ENCODE results near the gene LYPD5.
A peak's percentile ranks its signal among the peaks of the same experiment; 100 is the strongest.
"Not testable (repeated sequence)": the region's sequence is repeated elsewhere in the genome, so short reads cannot be mapped to it uniquely, and the experiment has no call there.

The LYPD5 gene

GRCh38 chr19:43774940-43775258 is 27.3 kb downstream of the LYPD5 start:
- peaks cover 24% of the 10 kb centered on the region for H3K4me1 ChIP-seq (ENCODE audit: control insufficient read depth, insufficient read depth, low read length)

GRCh38 chr19:43774103-43774939 is 27.9 kb downstream of the LYPD5 start:
- H3K36me3 ChIP-seq (ENCODE audit: insufficient read depth, low read length): no peaks in the 10 kb centered on the region
- H3K4me1 ChIP-seq (ENCODE audit: control insufficient read depth, insufficient read depth, low read length): peaks cover 21% of the 10 kb centered on the region
- H3K9ac ChIP-seq (ENCODE audit: low read depth, low read length): no peak overlapping the region
- peak overlapping the region; percentile 39 for H3K4me3 ChIP-seq (ENCODE audit: low read length)
- H3K9me3 ChIP-seq (replicated peaks; ENCODE audit: low read length): no peaks in the 10 kb centered on the region
- H3K27me3 ChIP-seq (ENCODE audit: control insufficient read depth, insufficient read depth, low read length): peaks cover 3% of the 10 kb centered on the region
- peak overlapping the region; percentile 70 for H3K4me2 ChIP-seq (ENCODE audit: low read length)

More at GRCh38 chr19:43774940-43775258, 27.3 kb downstream of the LYPD5 start:
- not testable (repeated sequence) for H3K9me3 ChIP-seq (replicated peaks; ENCODE audit: low read length); H3K27me3 ChIP-seq (ENCODE audit: control insufficient read depth, insufficient read depth, low read length); H3K9ac ChIP-seq (ENCODE audit: low read depth, low read length); H3K36me3 ChIP-seq (ENCODE audit: insufficient read depth, low read length)
- Histone ChIP-seq H3K4me2 (ENCODE audit: low read length) (peak overlapping the region; percentile 70), H3K4me3 (ENCODE audit: low read length) (peak overlapping the region; percentile 39)

GRCh38 chr19:43773725-43774102 is 28.5 kb downstream of the LYPD5 start:
- Histone ChIP-seq H3K9ac (ENCODE audit: low read depth, low read length) (no peak overlapping the region), H3K36me3 (ENCODE audit: insufficient read depth, low read length) (no peaks in the 10 kb centered on the region), H3K27me3 (ENCODE audit: control insufficient read depth, insufficient read depth, low read length) (peaks cover 3% of the 10 kb centered on the region), H3K4me2 (ENCODE audit: low read length) (no peak overlapping the region), H3K9me3 (replicated peaks; ENCODE audit: low read length) (no peaks in the 10 kb centered on the region), H3K4me1 (ENCODE audit: control insufficient read depth, insufficient read depth, low read length) (peaks cover 21% of the 10 kb centered on the region), H3K4me3 (ENCODE audit: low read length) (no peak overlapping the region)

- no peaks in the 10 kb centered on the region for H3K9me3 ChIP-seq (replicated peaks; ENCODE audit: low read length)
- H3K4me2 ChIP-seq (ENCODE audit: low read length): no peak overlapping the region
- H3K36me3 ChIP-seq (ENCODE audit: insufficient read depth, low read length): no peaks in the 10 kb centered on the region
- no peak overlapping the region for H3K4me3 ChIP-seq (ENCODE audit: low read length)
- no peak overlapping the region for H3K9ac ChIP-seq (ENCODE audit: low read depth, low read length)
- peaks cover 27% of the 10 kb centered on the region for H3K4me1 ChIP-seq (ENCODE audit: control insufficient read depth, insufficient read depth, low read length)
- no peaks in the 10 kb centered on the region for H3K27me3 ChIP-seq (ENCODE audit: control insufficient read depth, insufficient read depth, low read length)
These were observed 33.0 kb downstream of the LYPD5 start for GRCh38 chr19:43769256-43769655.

GRCh38 chr19:43768273-43769050 is 33.8 kb downstream of the LYPD5 start:
- Histone ChIP-seq H3K4me1 (ENCODE audit: control insufficient read depth, insufficient read depth, low read length) (peaks cover 31% of the 10 kb centered on the region), H3K36me3 (ENCODE audit: insufficient read depth, low read length) (no peaks in the 10 kb centered on the region)

GRCh38 chr19:43767818-43768217 is 34.4 kb downstream of the LYPD5 start:
- Histone ChIP-seq H3K4me1 (ENCODE audit: control insufficient read depth, insufficient read depth, low read length) (peaks cover 38% of the 10 kb centered on the region), H3K36me3 (ENCODE audit: insufficient read depth, low read length) (no peaks in the 10 kb centered on the region), H3K9ac (ENCODE audit: low read depth, low read length) (no peak overlapping the region), H3K4me3 (ENCODE audit: low read length) (no peak overlapping the region), H3K9me3 (replicated peaks; ENCODE audit: low read length) (no peaks in the 10 kb centered on the region), H3K27me3 (ENCODE audit: control insufficient read depth, insufficient read depth, low read length) (no peaks in the 10 kb centered on the region), H3K4me2 (ENCODE audit: low read length) (no peak overlapping the region)

More at GRCh38 chr19:43768273-43769050, 33.8 kb downstream of the LYPD5 start:
- Histone ChIP-seq H3K9me3 (replicated peaks; ENCODE audit: low read length) (no peaks in the 10 kb centered on the region), H3K4me2 (ENCODE audit: low read length) (no peak overlapping the region), H3K27me3 (ENCODE audit: control insufficient read depth, insufficient read depth, low read length) (no peaks in the 10 kb centered on the region), H3K4me3 (ENCODE audit: low read length) (no peak overlapping the region), H3K9ac (ENCODE audit: low read depth, low read length) (no peak overlapping the region)

- Histone ChIP-seq H3K4me2 (ENCODE audit: low read length) (no peak overlapping the region), H3K9me3 (replicated peaks; ENCODE audit: low read length) (no peaks in the 10 kb centered on the region), H3K36me3 (ENCODE audit: insufficient read depth, low read length) (no peaks in the 10 kb centered on the region), H3K4me1 (ENCODE audit: control insufficient read depth, insufficient read depth, low read length) (peaks cover 43% of the 10 kb centered on the region), H3K27me3 (ENCODE audit: control insufficient read depth, insufficient read depth, low read length) (no peaks in the 10 kb centered on the region), H3K4me3 (ENCODE audit: low read length) (no peak overlapping the region), H3K9ac (ENCODE audit: low read depth, low read length) (no peak overlapping the region)
These were observed 34.9 kb downstream of the LYPD5 start for GRCh38 chr19:43767316-43767715.

- no peak overlapping the region for H3K9ac ChIP-seq (ENCODE audit: low read depth, low read length)
- H3K4me1 ChIP-seq (ENCODE audit: control insufficient read depth, insufficient read depth, low read length): peaks cover 46% of the 10 kb centered on the region
- no peaks in the 10 kb centered on the region for H3K36me3 ChIP-seq (ENCODE audit: insufficient read depth, low read length)
- H3K9me3 ChIP-seq (replicated peaks; ENCODE audit: low read length): no peaks in the 10 kb centered on the region
- no peaks in the 10 kb centered on the region for H3K27me3 ChIP-seq (ENCODE audit: control insufficient read depth, insufficient read depth, low read length)
- no peak overlapping the region for H3K4me2 ChIP-seq (ENCODE audit: low read length)
- H3K4me3 ChIP-seq (ENCODE audit: low read length): no peak overlapping the region
These were observed 35.5 kb downstream of the LYPD5 start for GRCh38 chr19:43766755-43767043.

GRCh38 chr19:43765109-43765876 is 37.0 kb downstream of the LYPD5 start:
- no peaks in the 10 kb centered on the region for H3K27me3 ChIP-seq (ENCODE audit: control insufficient read depth, insufficient read depth, low read length)
- H3K4me1 ChIP-seq (ENCODE audit: control insufficient read depth, insufficient read depth, low read length): peaks cover 53% of the 10 kb centered on the region
- H3K9ac ChIP-seq (ENCODE audit: low read depth, low read length): peak overlapping the region; percentile 60
- no peaks in the 10 kb centered on the region for H3K9me3 ChIP-seq (replicated peaks; ENCODE audit: low read length)
- H3K4me3 ChIP-seq (ENCODE audit: low read length): no peak overlapping the region
- no peaks in the 10 kb centered on the region for H3K36me3 ChIP-seq (ENCODE audit: insufficient read depth, low read length)
- H3K4me2 ChIP-seq (ENCODE audit: low read length): peak overlapping the region; percentile 65

- H3K36me3 ChIP-seq (ENCODE audit: insufficient read depth, low read length); H3K9me3 ChIP-seq (replicated peaks; ENCODE audit: low read length); H3K4me3 ChIP-seq (ENCODE audit: low read length); H3K27me3 ChIP-seq (ENCODE audit: control insufficient read depth, insufficient read depth, low read length): not testable (repeated sequence)
- Histone ChIP-seq H3K9ac (ENCODE audit: low read depth, low read length) (peak overlapping the region; percentile 48), H3K4me1 (ENCODE audit: control insufficient read depth, insufficient read depth, low read length) (peaks cover 56% of the 10 kb centered on the region), H3K4me2 (ENCODE audit: low read length) (peak overlapping the region; percentile 65)
These were observed 37.6 kb downstream of the LYPD5 start for GRCh38 chr19:43764684-43765083.

- Histone ChIP-seq H3K9ac (ENCODE audit: low read depth, low read length) (peak overlapping the region; percentile 34), H3K27me3 (ENCODE audit: control insufficient read depth, insufficient read depth, low read length) (no peaks in the 10 kb centered on the region), H3K9me3 (replicated peaks; ENCODE audit: low read length) (no peaks in the 10 kb centered on the region), H3K4me2 (ENCODE audit: low read length) (peak overlapping the region; percentile 22), H3K4me3 (ENCODE audit: low read length) (no peak overlapping the region), H3K4me1 (ENCODE audit: control insufficient read depth, insufficient read depth, low read length) (peaks cover 65% of the 10 kb centered on the region), H3K36me3 (ENCODE audit: insufficient read depth, low read length) (no peaks in the 10 kb centered on the region)
These were observed 38.7 kb downstream of the LYPD5 start for GRCh38 chr19:43763473-43763939.

All from skeletal muscle satellite cell (primary cell).